Measurements from ENCODE around the gene ZNF74.
"Not testable (repeated sequence)": the region's sequence is repeated elsewhere in the genome, so short reads cannot be mapped to it uniquely, and the experiment has no call there.

ZNF74 gene

GRCh38 chr22:20378684-20379083, 15.3 kb upstream of the ZNF74 start:
- H3K9ac ChIP-seq (ENCODE audit: low read length); H3K36me3 ChIP-seq (ENCODE audit: insufficient read depth, low read length); H3K4me3 ChIP-seq (ENCODE audit: low read depth in 1 of 2, low read length in 2 of 2); H3K27ac ChIP-seq (ENCODE audit: low read depth, low read length); H3K4me1 ChIP-seq (ENCODE audit: insufficient read depth, low read length); H3K9me3 ChIP-seq (ENCODE audit: low read length); H3K27me3 ChIP-seq (ENCODE audit: control insufficient read depth in 1 of 2, insufficient read depth in 2 of 2, low read length in 2 of 2): not testable (repeated sequence)

- no peak overlapping the region for H3K27ac ChIP-seq (ENCODE audit: low read depth, low read length)
These were observed 13.5 kb upstream of the ZNF74 start for GRCh38 chr22:20380486-20380885.

GRCh38 chr22:20383538-20383937, 10.4 kb upstream of the ZNF74 start:
- Histone ChIP-seq H3K4me3 (ENCODE audit: low read depth in 1 of 2, low read length in 2 of 2) (no peak overlapping the region), H3K36me3 (ENCODE audit: insufficient read depth, low read length) (no peaks in the 10 kb centered on the region), H3K4me1 (ENCODE audit: insufficient read depth, low read length) (no peaks in the 10 kb centered on the region), H3K27me3 (ENCODE audit: control insufficient read depth in 1 of 2, insufficient read depth in 2 of 2, low read length in 2 of 2) (no peaks in the 10 kb centered on the region), H3K9ac (ENCODE audit: low read length) (no peak overlapping the region), H3K9me3 (ENCODE audit: low read length) (no peaks in the 10 kb centered on the region), H3K27ac (ENCODE audit: low read depth, low read length) (no peak overlapping the region)

More at GRCh38 chr22:20380486-20380885, 13.5 kb upstream of the ZNF74 start:
- Histone ChIP-seq H3K4me3 (ENCODE audit: low read depth in 1 of 2, low read length in 2 of 2) (no peak overlapping the region), H3K9ac (ENCODE audit: low read length) (no peak overlapping the region), H3K9me3 (ENCODE audit: low read length) (no peaks in the 10 kb centered on the region), H3K27me3 (ENCODE audit: control insufficient read depth in 1 of 2, insufficient read depth in 2 of 2, low read length in 2 of 2) (no peaks in the 10 kb centered on the region), H3K4me1 (ENCODE audit: insufficient read depth, low read length) (no peaks in the 10 kb centered on the region), H3K36me3 (ENCODE audit: insufficient read depth, low read length) (no peaks in the 10 kb centered on the region)

GRCh38 chr22:20384171-20384570, 9.8 kb upstream of the ZNF74 start:
- Histone ChIP-seq H3K4me1 (ENCODE audit: insufficient read depth, low read length) (no peaks in the 10 kb centered on the region), H3K4me3 (ENCODE audit: low read depth in 1 of 2, low read length in 2 of 2) (no peak overlapping the region), H3K9me3 (ENCODE audit: low read length) (no peaks in the 10 kb centered on the region), H3K36me3 (ENCODE audit: insufficient read depth, low read length) (no peaks in the 10 kb centered on the region), H3K9ac (ENCODE audit: low read length) (no peak overlapping the region), H3K27me3 (ENCODE audit: control insufficient read depth in 1 of 2, insufficient read depth in 2 of 2, low read length in 2 of 2) (no peaks in the 10 kb centered on the region), H3K27ac (ENCODE audit: low read depth, low read length) (no peak overlapping the region)

- Histone ChIP-seq H3K9ac (ENCODE audit: low read length) (no peak overlapping the region), H3K4me1 (ENCODE audit: insufficient read depth, low read length) (no peaks in the 10 kb centered on the region), H3K36me3 (ENCODE audit: insufficient read depth, low read length) (no peaks in the 10 kb centered on the region), H3K27ac (ENCODE audit: low read depth, low read length) (no peak overlapping the region), H3K4me3 (ENCODE audit: low read depth in 1 of 2, low read length in 2 of 2) (no peak overlapping the region), H3K27me3 (ENCODE audit: control insufficient read depth in 1 of 2, insufficient read depth in 2 of 2, low read length in 2 of 2) (no peaks in the 10 kb centered on the region), H3K9me3 (ENCODE audit: low read length) (no peaks in the 10 kb centered on the region)
These were observed 9.1 kb upstream of the ZNF74 start for GRCh38 chr22:20384865-20385264.

- no peak overlapping the region for H3K27ac ChIP-seq (ENCODE audit: low read depth, low read length)
- no peaks in the 10 kb centered on the region for H3K9me3 ChIP-seq (ENCODE audit: low read length)
- H3K4me1 ChIP-seq (ENCODE audit: insufficient read depth, low read length): no peaks in the 10 kb centered on the region
- no peak overlapping the region for H3K9ac ChIP-seq (ENCODE audit: low read length)
- no peaks in the 10 kb centered on the region for H3K36me3 ChIP-seq (ENCODE audit: insufficient read depth, low read length)
- no peak overlapping the region for H3K4me3 ChIP-seq (ENCODE audit: low read depth in 1 of 2, low read length in 2 of 2)
- no peaks in the 10 kb centered on the region for H3K27me3 ChIP-seq (ENCODE audit: control insufficient read depth in 1 of 2, insufficient read depth in 2 of 2, low read length in 2 of 2)
These were observed 7.6 kb upstream of the ZNF74 start for GRCh38 chr22:20386336-20386735.

- H3K4me3 ChIP-seq (ENCODE audit: low read depth in 1 of 2, low read length in 2 of 2): no peak overlapping the region
- H3K9me3 ChIP-seq (ENCODE audit: low read length): no peaks in the 10 kb centered on the region
- no peaks in the 10 kb centered on the region for H3K36me3 ChIP-seq (ENCODE audit: insufficient read depth, low read length)
- no peak overlapping the region for H3K27ac ChIP-seq (ENCODE audit: low read depth, low read length)
- H3K27me3 ChIP-seq (ENCODE audit: control insufficient read depth in 1 of 2, insufficient read depth in 2 of 2, low read length in 2 of 2): no peaks in the 10 kb centered on the region
- no peaks in the 10 kb centered on the region for H3K4me1 ChIP-seq (ENCODE audit: insufficient read depth, low read length)
- H3K9ac ChIP-seq (ENCODE audit: low read length): no peak overlapping the region
These were observed 7.0 kb upstream of the ZNF74 start for GRCh38 chr22:20386972-20387371.

GRCh38 chr22:20388200-20388599, 5.8 kb upstream of the ZNF74 start:
- H3K36me3 ChIP-seq (ENCODE audit: insufficient read depth, low read length): no peaks in the 10 kb centered on the region
- no peak overlapping the region for H3K9ac ChIP-seq (ENCODE audit: low read length)
- no peaks in the 10 kb centered on the region for H3K4me1 ChIP-seq (ENCODE audit: insufficient read depth, low read length)
- H3K4me3 ChIP-seq (ENCODE audit: low read depth in 1 of 2, low read length in 2 of 2): no peak overlapping the region
- no peaks in the 10 kb centered on the region for H3K9me3 ChIP-seq (ENCODE audit: low read length)
- no peaks in the 10 kb centered on the region for H3K27me3 ChIP-seq (ENCODE audit: control insufficient read depth in 1 of 2, insufficient read depth in 2 of 2, low read length in 2 of 2)
- no peak overlapping the region for H3K27ac ChIP-seq (ENCODE audit: low read depth, low read length)

- Histone ChIP-seq H3K27me3 (ENCODE audit: control insufficient read depth in 1 of 2, insufficient read depth in 2 of 2, low read length in 2 of 2) (no peaks in the 10 kb centered on the region), H3K4me1 (ENCODE audit: insufficient read depth, low read length) (peaks cover 4% of the 10 kb centered on the region), H3K4me3 (ENCODE audit: low read depth in 1 of 2, low read length in 2 of 2) (no peak overlapping the region), H3K27ac (ENCODE audit: low read depth, low read length) (no peak overlapping the region), H3K9ac (ENCODE audit: low read length) (no peak overlapping the region), H3K9me3 (ENCODE audit: low read length) (no peaks in the 10 kb centered on the region), H3K36me3 (ENCODE audit: insufficient read depth, low read length) (no peaks in the 10 kb centered on the region)
These were observed 4.7 kb upstream of the ZNF74 start for GRCh38 chr22:20389288-20389687.

- Histone ChIP-seq H3K9me3 (ENCODE audit: low read length) (no peaks in the 10 kb centered on the region), H3K4me3 (ENCODE audit: low read depth in 1 of 2, low read length in 2 of 2) (no peak overlapping the region), H3K9ac (ENCODE audit: low read length) (no peak overlapping the region), H3K4me1 (ENCODE audit: insufficient read depth, low read length) (peaks cover 10% of the 10 kb centered on the region), H3K36me3 (ENCODE audit: insufficient read depth, low read length) (no peaks in the 10 kb centered on the region), H3K27me3 (ENCODE audit: control insufficient read depth in 1 of 2, insufficient read depth in 2 of 2, low read length in 2 of 2) (no peaks in the 10 kb centered on the region), H3K27ac (ENCODE audit: low read depth, low read length) (no peak overlapping the region)
These were observed 3.5 kb upstream of the ZNF74 start for GRCh38 chr22:20390394-20390907.

GRCh38 chr22:20391222-20391621, 2.7 kb upstream of the ZNF74 start:
- no peak overlapping the region for H3K9ac ChIP-seq (ENCODE audit: low read length)
- H3K4me1 ChIP-seq (ENCODE audit: insufficient read depth, low read length): peaks cover 17% of the 10 kb centered on the region
- H3K27ac ChIP-seq (ENCODE audit: low read depth, low read length): no peak overlapping the region
- H3K36me3 ChIP-seq (ENCODE audit: insufficient read depth, low read length): no peaks in the 10 kb centered on the region
- no peaks in the 10 kb centered on the region for H3K27me3 ChIP-seq (ENCODE audit: control insufficient read depth in 1 of 2, insufficient read depth in 2 of 2, low read length in 2 of 2)
- no peaks in the 10 kb centered on the region for H3K9me3 ChIP-seq (ENCODE audit: low read length)
- H3K4me3 ChIP-seq (ENCODE audit: low read depth in 1 of 2, low read length in 2 of 2): no peak overlapping the region

- not testable (repeated sequence) for H3K36me3 ChIP-seq (ENCODE audit: insufficient read depth, low read length); H3K9ac ChIP-seq (ENCODE audit: low read length); H3K9me3 ChIP-seq (ENCODE audit: low read length); H3K27ac ChIP-seq (ENCODE audit: low read depth, low read length); H3K4me3 ChIP-seq (ENCODE audit: low read depth in 1 of 2, low read length in 2 of 2); H3K27me3 ChIP-seq (ENCODE audit: control insufficient read depth in 1 of 2, insufficient read depth in 2 of 2, low read length in 2 of 2)
- peaks cover 17% of the 10 kb centered on the region for H3K4me1 ChIP-seq (ENCODE audit: insufficient read depth, low read length)
These were observed 1.5 kb upstream of the ZNF74 start for GRCh38 chr22:20392365-20392881.
